Sigmoid colon (tissue), 4 donors: ENCODE results near the gene PARP2.

ENCODE experiments used
- CTCF ChIP-seq, 4 experiments: fragments of 450-650 bp in 3 of 4; fragments of 200-600 bp in 1 of 4; IDR thresholded peaks; one replicate each; pipeline ENCODE4 v1.5.1; 2016 to 2019; ENCODE audit warnings: antibody characterized with exemption in 4 of 4, mild to moderate bottlenecking in 3 of 4, moderate library complexity in 2 of 4
- POLR2AphosphoS5 ChIP-seq, 4 donors: sonication (generic); formaldehyde crosslinking; IDR thresholded peaks; one replicate each; pipeline ENCODE4 v1.6.1; 2017; ENCODE audit warnings: antibody characterized with exemption in 4 of 4

- TF ChIP-seq POLR2AphosphoS5 (IDR thresholded peaks at IDR 0.05), result no peak
- TF ChIP-seq CTCF (IDR thresholded peaks at IDR 0.05), result no peak
Observed at GRCh38 chr14:20350282-20350681, 6.8 kb downstream of the PARP2 start.
